PC-3 (cell line): ENCODE measurements around the gene STRN3.

Experiments
- EZH2 ChIP-seq: fragments of 300-600 bp; sonication (generic); IDR thresholded peaks from one replicate; pipeline ENCODE4 v1.6.1; 2017; ENCODE audit warnings: antibody characterized with exemption, mild to moderate bottlenecking, low read length; ENCODE audit not compliant: unreplicated experiment
- EZH2phosphoT487 ChIP-seq: fragments of 300-600 bp; sonication (generic); IDR thresholded peaks from 2 replicates; pipeline ENCODE4 v1.6.1; 2018; ENCODE audit warnings: mild to moderate bottlenecking, antibody characterized with exemption, low read length, borderline replicate concordance
- TF ChIP-seq, protein P1 (sequence below): fragments of 300-600 bp; sonication (generic); conservative IDR thresholded peaks from 2 replicates; pipeline ENCODE4 v1.5.1; 2017; ENCODE audit warnings: antibody characterized with exemption, low read depth, mild to moderate bottlenecking, low read length

- TF ChIP-seq EZH2 (no peak), EZH2phosphoT487 (no peak)
- TF ChIP-seq, protein P1, sequence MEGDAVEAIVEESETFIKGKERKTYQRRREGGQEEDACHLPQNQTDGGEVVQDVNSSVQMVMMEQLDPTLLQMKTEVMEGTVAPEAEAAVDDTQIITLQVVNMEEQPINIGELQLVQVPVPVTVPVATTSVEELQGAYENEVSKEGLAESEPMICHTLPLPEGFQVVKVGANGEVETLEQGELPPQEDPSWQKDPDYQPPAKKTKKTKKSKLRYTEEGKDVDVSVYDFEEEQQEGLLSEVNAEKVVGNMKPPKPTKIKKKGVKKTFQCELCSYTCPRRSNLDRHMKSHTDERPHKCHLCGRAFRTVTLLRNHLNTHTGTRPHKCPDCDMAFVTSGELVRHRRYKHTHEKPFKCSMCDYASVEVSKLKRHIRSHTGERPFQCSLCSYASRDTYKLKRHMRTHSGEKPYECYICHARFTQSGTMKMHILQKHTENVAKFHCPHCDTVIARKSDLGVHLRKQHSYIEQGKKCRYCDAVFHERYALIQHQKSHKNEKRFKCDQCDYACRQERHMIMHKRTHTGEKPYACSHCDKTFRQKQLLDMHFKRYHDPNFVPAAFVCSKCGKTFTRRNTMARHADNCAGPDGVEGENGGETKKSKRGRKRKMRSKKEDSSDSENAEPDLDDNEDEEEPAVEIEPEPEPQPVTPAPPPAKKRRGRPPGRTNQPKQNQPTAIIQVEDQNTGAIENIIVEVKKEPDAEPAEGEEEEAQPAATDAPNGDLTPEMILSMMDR, result no peak
These were observed 142.5 kb downstream of the STRN3 start for GRCh38 chr14:30883508-30884294.
